ENCODE data around the gene OGFOD3.

The OGFOD3 gene

DNA sequence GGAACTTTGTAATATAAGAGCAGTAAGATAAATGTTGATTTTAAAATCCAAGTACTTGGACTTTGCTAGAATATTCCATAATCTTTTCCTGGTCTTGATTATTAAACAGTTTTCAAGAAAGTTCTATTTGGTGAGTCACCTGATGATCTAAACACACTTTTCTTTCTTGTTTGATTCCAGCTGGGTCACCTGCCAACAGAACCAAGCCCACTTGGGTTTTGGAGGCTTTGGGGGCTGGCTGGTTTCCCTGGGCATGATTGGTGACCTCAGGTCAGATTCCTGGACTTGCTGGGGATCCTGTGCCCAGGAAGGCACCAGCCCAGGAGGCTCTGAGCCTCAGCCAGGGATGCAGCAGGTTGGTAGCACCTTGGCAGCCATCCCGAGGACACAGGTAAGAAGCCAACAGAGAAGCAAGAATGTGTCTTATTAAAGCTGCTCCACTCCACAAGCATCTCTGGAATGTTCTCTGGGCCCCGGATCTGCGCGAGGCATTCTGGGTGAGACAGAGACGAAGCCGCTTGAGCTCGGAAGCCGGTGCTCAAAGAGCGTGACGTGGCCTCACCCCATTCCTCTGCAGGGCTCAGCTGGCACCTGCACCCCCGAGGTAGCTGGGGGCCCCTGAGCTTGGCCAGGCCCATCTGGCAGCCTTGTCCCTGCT, 62.5 kb downstream of the OGFOD3 start:
- no peak overlapping the region for H3K4me3 ChIP-seq (replicated peaks; ENCODE audit: low read depth, low read length)
- TF ChIP-seq, protein P1, sequence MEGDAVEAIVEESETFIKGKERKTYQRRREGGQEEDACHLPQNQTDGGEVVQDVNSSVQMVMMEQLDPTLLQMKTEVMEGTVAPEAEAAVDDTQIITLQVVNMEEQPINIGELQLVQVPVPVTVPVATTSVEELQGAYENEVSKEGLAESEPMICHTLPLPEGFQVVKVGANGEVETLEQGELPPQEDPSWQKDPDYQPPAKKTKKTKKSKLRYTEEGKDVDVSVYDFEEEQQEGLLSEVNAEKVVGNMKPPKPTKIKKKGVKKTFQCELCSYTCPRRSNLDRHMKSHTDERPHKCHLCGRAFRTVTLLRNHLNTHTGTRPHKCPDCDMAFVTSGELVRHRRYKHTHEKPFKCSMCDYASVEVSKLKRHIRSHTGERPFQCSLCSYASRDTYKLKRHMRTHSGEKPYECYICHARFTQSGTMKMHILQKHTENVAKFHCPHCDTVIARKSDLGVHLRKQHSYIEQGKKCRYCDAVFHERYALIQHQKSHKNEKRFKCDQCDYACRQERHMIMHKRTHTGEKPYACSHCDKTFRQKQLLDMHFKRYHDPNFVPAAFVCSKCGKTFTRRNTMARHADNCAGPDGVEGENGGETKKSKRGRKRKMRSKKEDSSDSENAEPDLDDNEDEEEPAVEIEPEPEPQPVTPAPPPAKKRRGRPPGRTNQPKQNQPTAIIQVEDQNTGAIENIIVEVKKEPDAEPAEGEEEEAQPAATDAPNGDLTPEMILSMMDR (IDR thresholded peaks at IDR 0.05; ENCODE audit: low read depth, low read length, missing control alignments): no peak
- DNase-seq (ENCODE audit: extremely low read depth, low read depth): no peak

DNA sequence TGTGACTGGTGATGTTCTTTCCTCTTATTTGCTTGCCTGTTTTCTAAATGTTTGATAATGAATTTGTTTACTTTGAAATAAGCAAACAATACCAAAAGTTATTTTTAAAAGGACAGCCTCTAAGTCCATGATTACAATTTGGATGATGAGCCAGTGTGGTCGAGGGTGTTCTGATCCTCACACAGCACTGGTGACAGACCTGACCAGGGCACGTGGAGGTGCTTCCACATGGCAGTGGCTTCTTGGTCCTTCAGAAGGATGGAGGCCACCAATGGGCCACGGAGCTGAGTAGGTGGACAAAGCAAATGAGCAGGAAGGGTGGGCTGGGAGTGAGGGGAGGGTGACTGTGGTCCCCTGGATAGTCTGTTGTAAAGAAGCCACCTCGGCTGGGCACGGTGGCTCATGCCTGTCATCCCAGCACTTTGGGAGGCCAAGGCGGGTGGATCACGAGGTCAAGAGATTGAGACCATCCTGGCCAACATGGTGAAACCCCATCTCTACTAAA, 63.5 kb downstream of the OGFOD3 start:
- no peak for DNase-seq (ENCODE audit: extremely low read depth, low read depth)
- H3K4me3 ChIP-seq (replicated peaks; ENCODE audit: low read depth, low read length): no peak overlapping the region
- TF ChIP-seq, protein P1 (IDR thresholded peaks at IDR 0.05; ENCODE audit: low read depth, low read length, missing control alignments): no peak

DNA sequence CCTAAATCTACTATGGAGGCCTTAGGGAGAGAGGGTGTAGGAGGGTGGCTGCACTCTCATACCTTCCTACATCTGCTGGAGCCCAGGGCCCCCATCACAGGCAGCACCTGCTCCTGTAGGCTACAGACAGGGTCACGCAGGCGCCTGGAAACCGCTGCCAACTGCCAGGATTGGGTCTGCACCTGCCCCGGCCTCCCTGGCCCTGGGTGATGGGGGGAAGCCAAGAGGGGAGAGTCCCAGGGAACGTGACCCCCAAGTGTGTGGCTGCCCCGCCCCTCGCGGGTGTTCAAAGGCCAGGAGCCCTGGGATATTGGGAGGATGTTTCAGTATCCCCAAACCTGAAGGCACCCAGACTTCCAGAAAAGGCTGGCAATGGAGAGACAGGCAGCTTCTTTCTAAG, 64.9 kb downstream of the OGFOD3 start:
- no peak for DNase-seq (ENCODE audit: extremely low read depth, low read depth)
- H3K4me3 ChIP-seq (replicated peaks; ENCODE audit: low read depth, low read length): no peak overlapping the region
- TF ChIP-seq, protein P1 (IDR thresholded peaks at IDR 0.05; ENCODE audit: low read depth, low read length, missing control alignments): no peak

DNA sequence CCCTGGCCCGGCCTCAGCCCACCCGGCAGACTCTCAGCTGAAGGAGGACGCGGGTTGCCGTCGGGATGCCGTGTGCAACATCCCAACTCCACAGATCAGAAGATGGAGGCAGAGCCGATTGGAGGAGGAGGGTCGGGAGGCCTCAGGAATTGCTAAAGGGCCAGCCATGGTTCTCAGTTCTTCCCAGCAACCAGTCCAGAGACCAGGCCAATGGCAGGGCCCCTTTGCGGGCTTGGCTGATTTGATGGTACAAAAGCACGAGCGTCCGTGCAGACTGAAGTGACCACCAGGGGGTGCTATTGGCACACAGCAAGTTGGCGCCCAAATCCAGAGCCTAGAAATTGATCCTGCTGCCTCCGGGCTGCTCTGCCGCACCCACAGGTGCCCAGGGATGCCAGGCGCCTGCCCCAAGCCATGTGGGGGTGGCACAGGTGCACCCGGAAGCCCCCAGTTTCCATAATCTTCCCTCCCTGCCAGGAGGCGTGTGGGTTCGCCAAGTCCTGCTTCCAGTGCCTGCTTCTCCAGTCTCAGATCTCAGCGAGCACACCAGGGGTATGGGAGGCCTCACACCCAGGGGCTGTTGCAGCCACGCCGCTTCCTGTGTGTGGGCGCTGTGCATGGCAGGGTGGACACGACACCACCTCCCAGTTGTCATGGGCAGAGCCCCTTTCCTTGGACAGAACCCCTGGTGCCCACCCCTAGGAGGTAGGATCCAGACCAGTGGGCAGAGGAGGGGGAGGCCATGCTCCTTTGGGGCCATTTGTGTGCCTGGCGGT, 66.5 kb downstream of the OGFOD3 start:
- no peak overlapping the region for H3K4me3 ChIP-seq (replicated peaks; ENCODE audit: low read depth, low read length)
- TF ChIP-seq, protein P1 (IDR thresholded peaks at IDR 0.05; ENCODE audit: low read depth, low read length, missing control alignments): peak; percentile 89
- DNase-seq (ENCODE audit: extremely low read depth, low read depth): peak; percentile 75

DNA sequence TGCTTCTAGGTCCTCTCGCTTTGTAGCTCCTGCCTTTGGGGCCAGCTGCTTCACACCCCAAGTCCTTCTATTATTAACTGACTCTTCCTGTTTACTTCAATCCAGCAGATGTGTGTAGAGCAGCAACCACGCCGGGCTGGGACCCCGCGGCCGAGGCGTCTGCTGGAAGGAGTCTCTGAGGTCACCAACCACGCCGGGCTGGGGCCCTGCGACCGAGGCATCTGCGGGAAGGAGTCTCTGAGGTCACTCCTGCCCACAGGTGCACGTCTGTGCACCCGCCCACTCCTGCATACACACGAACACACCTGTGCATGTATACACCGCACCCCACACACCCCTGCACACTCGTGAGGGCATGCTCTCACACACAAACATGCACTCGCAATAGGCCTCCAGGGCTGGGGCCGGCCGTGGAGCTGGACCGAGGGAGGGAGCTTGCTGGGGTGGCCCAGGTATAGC, 67.1 kb downstream of the OGFOD3 start:
- TF ChIP-seq, protein P1 (IDR thresholded peaks at IDR 0.05; ENCODE audit: low read depth, low read length, missing control alignments): no peak
- no peak overlapping the region for H3K4me3 ChIP-seq (replicated peaks; ENCODE audit: low read depth, low read length)
- DNase-seq (ENCODE audit: extremely low read depth, low read depth): no peak

DNA sequence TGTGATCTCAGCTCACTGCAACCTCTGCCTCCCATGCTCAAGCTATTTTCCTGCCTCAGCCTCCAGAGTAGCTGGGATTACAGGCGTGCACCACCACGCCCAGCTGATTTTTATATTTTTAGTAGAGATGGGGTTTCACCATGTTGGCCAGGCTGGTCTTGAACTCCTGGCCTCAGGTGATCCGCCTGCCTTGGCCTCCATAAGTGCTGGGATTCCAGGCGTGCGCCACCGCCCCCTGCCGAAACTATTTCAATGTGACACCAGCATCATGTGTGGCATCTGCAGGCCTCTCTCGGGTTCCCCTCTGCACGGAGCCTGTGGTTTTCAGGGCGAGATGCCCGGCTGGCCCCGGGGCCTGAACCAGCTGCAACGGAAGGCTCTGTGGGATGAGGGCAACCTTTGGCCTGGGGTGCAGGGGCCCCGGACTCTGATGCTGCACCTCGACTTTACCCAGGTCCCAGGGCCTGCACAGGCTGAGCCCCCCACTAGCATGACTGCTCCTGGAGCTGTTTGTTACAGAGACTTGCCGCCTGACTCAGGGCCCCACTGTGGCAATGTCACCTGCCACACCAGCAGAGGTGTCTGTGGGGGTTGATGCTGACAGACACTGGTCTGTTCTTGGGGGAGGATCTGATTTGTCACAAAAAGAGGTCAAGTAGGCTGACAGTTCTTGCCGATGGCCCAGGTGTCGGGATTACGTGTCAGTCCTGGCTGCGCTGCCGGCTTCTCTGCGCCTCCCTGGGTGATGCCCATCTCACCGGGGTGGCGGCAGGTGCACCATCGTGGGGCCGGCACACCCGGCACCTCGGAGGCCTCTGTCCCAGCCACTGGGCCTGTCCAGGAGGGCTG, 68.0 kb downstream of the OGFOD3 start:
- DNase-seq (ENCODE audit: extremely low read depth, low read depth): no peak
- TF ChIP-seq, protein P1 (IDR thresholded peaks at IDR 0.05; ENCODE audit: low read depth, low read length, missing control alignments): peak; percentile 7
- no peak overlapping the region; the same call in 1 of the 2 replicates for H3K4me3 ChIP-seq (replicated peaks; ENCODE audit: low read depth, low read length)

Data from HFF-Myc (cell line).